ENCODE results near the gene PDIA4. TPM values are rescaled to one million over a fixed set of nuclear protein-coding genes. Genes with fewer than 3 reads are reported as not detected.

The PDIA4 gene
- total RNA-seq, 4 donors from 2014 or later = 48.6 to 61.8 (median 57.4) TPM

DNA sequence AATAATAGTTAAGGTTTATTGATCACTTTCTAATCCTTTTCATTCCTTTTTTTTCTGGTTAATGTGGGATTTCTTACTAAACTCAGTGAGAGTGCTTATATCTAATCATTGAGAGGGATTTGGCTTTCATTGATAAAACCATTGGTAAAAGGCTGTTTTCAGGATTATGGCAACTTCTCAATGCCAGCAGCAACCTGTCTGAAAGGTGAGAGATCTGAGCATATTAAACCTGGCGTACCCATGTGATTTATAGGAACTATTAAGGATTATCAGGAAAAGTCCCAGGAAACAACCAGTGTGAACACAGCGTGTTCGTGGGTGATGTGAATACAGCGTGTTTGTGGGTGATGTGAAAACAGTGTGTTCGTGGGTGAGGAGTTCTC lies 65.9 kb downstream of the PDIA4 start:
- 9% methylated on average over 5 of the region's 5 CpGs for WGBS
- Histone ChIP-seq H3K36me3 (no peaks in the 10 kb centered on the region), H3K9me3 (no peaks in the 10 kb centered on the region), H3K4me1 (peaks cover 14% of the 10 kb centered on the region), H3K4me3 (peak overlapping the region; percentile 56), H3K27me3 (no peaks in the 10 kb centered on the region), H3K27ac (no peak overlapping the region)
- TF ChIP-seq EP300 (IDR thresholded peaks at IDR 0.05) = no peak
- no peak for TF ChIP-seq POLR2A (IDR thresholded peaks at IDR 0.05)
- TF ChIP-seq, protein P1, sequence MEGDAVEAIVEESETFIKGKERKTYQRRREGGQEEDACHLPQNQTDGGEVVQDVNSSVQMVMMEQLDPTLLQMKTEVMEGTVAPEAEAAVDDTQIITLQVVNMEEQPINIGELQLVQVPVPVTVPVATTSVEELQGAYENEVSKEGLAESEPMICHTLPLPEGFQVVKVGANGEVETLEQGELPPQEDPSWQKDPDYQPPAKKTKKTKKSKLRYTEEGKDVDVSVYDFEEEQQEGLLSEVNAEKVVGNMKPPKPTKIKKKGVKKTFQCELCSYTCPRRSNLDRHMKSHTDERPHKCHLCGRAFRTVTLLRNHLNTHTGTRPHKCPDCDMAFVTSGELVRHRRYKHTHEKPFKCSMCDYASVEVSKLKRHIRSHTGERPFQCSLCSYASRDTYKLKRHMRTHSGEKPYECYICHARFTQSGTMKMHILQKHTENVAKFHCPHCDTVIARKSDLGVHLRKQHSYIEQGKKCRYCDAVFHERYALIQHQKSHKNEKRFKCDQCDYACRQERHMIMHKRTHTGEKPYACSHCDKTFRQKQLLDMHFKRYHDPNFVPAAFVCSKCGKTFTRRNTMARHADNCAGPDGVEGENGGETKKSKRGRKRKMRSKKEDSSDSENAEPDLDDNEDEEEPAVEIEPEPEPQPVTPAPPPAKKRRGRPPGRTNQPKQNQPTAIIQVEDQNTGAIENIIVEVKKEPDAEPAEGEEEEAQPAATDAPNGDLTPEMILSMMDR (IDR thresholded peaks at IDR 0.05) = no peak
- TF ChIP-seq POLR2AphosphoS5 (IDR thresholded peaks at IDR 0.05) = no peak
- no peak for DNase-seq (ENCODE audit: low spot score in 2 of 2)

DNA sequence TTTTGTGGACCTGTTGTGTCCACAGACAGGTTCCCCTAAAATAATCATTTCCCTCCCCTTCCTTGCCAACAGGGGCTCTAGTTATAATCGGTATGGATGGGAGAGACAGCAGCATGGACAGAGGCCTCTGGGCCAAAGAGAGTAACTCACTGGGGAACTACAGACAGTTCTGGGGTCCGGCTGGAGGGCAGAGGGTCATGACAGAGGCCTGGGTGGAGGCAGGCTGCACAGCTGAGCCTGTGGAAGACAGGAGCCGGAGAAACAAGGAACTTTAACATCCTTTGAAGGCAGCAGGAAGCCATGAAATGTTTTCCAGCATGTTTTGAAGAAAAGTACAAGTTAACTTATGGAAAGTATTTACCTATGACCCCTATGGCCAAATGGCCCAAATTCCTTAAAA lies 68.6 kb downstream of the PDIA4 start:
- no peaks in the 10 kb centered on the region for H3K27me3 ChIP-seq
- no peak overlapping the region for H3K27ac ChIP-seq
- no peak for DNase-seq (ENCODE audit: low spot score in 2 of 2)
- no peak overlapping the region for H3K4me3 ChIP-seq
- H3K36me3 ChIP-seq = no peaks in the 10 kb centered on the region
- H3K9me3 ChIP-seq = no peaks in the 10 kb centered on the region
- 86% methylated on average over 3 of the region's 3 CpGs for WGBS
- no peak for TF ChIP-seq EP300 (IDR thresholded peaks at IDR 0.05)
- TF ChIP-seq POLR2AphosphoS5 (IDR thresholded peaks at IDR 0.05) = no peak
- TF ChIP-seq, protein P1 (IDR thresholded peaks at IDR 0.05) = no peak
- no peak for TF ChIP-seq POLR2A (IDR thresholded peaks at IDR 0.05)
- peaks cover 14% of the 10 kb centered on the region for H3K4me1 ChIP-seq

DNA sequence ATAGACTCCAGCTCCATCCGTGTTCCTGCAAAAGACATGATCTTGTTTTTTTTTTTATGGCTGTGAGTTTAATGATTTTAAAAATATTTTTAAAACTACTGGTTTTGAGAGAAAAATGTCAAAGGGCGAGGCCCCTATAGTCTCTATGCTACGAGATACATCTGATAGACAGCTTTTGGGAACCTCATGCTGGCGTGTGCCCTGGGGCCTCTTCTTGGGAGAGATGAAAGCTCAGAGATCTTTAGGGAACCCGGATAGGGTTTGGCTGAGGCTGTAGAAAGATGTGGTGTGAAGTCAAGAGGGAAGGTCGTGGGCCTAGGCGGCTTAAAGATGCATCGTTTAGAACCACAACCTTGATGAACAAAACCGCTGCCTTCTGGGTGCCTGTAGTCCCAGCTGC lies 70.2 kb downstream of the PDIA4 start:
- Histone ChIP-seq H3K36me3 (no peaks in the 10 kb centered on the region), H3K4me3 (no peak overlapping the region), H3K9me3 (no peaks in the 10 kb centered on the region), H3K27ac (no peak overlapping the region), H3K27me3 (no peaks in the 10 kb centered on the region), H3K4me1 (peaks cover 5% of the 10 kb centered on the region)
- WGBS = 78% methylated on average over 9 of the region's 9 CpGs
- TF ChIP-seq EP300 (IDR thresholded peaks at IDR 0.05) = no peak
- TF ChIP-seq POLR2A (IDR thresholded peaks at IDR 0.05) = no peak
- no peak for TF ChIP-seq POLR2AphosphoS5 (IDR thresholded peaks at IDR 0.05)
- TF ChIP-seq, protein P1 (IDR thresholded peaks at IDR 0.05) = no peak
- DNase-seq (ENCODE audit: low spot score in 2 of 2) = no peak

DNA sequence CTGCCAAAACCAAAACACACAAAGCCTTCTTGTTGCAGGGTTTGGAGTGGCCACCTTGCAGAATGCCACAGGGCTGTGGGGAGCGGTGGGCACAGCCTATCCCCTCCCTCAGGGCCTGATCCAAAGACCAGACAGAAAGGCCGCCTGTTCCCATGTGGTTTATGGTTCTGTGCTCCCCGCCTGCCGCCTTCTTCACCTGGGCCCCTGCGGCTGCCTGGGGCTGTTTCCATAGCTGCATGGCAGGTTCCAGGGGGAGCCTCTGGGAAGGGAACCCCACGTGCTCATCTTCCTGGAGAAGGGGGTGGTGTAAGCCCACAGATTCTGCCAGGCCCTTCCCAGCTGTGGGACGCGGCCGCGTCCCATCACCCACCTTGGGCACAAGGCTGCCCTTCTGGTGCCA lies 73.5 kb downstream of the PDIA4 start:
- Histone ChIP-seq H3K4me3 (no peak overlapping the region), H3K9me3 (no peaks in the 10 kb centered on the region), H3K27me3 (no peaks in the 10 kb centered on the region), H3K4me1 (peaks cover 5% of the 10 kb centered on the region), H3K36me3 (no peaks in the 10 kb centered on the region), H3K27ac (no peak overlapping the region)
- TF ChIP-seq EP300 (IDR thresholded peaks at IDR 0.05) (no peak), POLR2A (IDR thresholded peaks at IDR 0.05) (no peak), POLR2AphosphoS5 (IDR thresholded peaks at IDR 0.05) (no peak)
- TF ChIP-seq, protein P1 (IDR thresholded peaks at IDR 0.05) = no peak
- DNase-seq (ENCODE audit: low spot score in 2 of 2) = no peak
- WGBS = 38% methylated on average over 7 of the region's 10 CpGs

DNA sequence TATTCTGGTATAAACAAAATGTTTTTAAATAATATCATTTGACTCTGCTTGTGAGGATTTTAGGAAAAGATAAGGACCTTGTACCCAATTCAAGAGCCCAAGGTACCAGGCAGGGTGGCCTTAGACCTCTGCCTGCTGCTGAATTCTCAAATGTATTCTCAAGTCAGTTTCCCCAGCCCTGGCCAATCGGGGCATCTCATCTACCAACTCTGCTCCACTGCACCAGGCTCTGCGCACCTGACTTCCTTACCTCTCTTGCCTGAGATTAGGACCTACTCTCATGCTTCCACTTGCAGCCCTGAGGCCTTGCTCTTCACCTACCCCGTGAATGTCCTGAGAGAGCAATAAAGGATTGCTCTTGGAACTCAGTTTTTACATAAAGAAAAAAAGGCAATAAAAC lies 74.6 kb downstream of the PDIA4 start:
- WGBS = 79% methylated on average over 3 of the region's 3 CpGs
- Histone ChIP-seq H3K4me1 (peaks cover 5% of the 10 kb centered on the region), H3K27me3 (no peaks in the 10 kb centered on the region), H3K36me3 (no peaks in the 10 kb centered on the region), H3K27ac (no peak overlapping the region), H3K9me3 (no peaks in the 10 kb centered on the region), H3K4me3 (no peak overlapping the region)
- no peak for DNase-seq (ENCODE audit: low spot score in 2 of 2)
- TF ChIP-seq, protein P1 (IDR thresholded peaks at IDR 0.05) = no peak
- TF ChIP-seq EP300 (IDR thresholded peaks at IDR 0.05) = no peak
- no peak for TF ChIP-seq POLR2A (IDR thresholded peaks at IDR 0.05)
- TF ChIP-seq POLR2AphosphoS5 (IDR thresholded peaks at IDR 0.05) = no peak

Other genes starting within 250 kb of the PDIA4 start
- 10 to 100 TPM in 1 of 4 donors, 1 to 10 TPM in 3; 6.8 to 22.4 (median 8.2) TPM for gene EZH2, start 144.2 kb downstream of the PDIA4 start, total RNA-seq
- 10 to 100 TPM in 2 of 4 donors, 1 to 10 TPM in 2; 6.8 to 11.8 (median 10.3) TPM for gene ZNF786, start 62.2 kb upstream of the PDIA4 start, total RNA-seq
- 1 to 10 TPM; 2.6 to 5.9 (median 3.7) TPM for gene ZNF425, start 97.8 kb upstream of the PDIA4 start, total RNA-seq
- gene ZNF398, start 118.9 kb upstream of the PDIA4 start, total RNA-seq = 10 to 100 TPM; 25.7 to 50.4 (median 33.9) TPM
- gene ZNF282, start 167.0 kb upstream of the PDIA4 start, total RNA-seq = 10 to 100 TPM; 20.6 to 47.5 (median 29.8) TPM
- gene ZNF212, start 211.1 kb upstream of the PDIA4 start, total RNA-seq = 10 to 100 TPM in 2 of 4 donors, 1 to 10 TPM in 2; 7.1 to 17.9 (median 9.9) TPM
- gene ZNF783, start 233.7 kb upstream of the PDIA4 start, total RNA-seq = 10 to 100 TPM in 3 of 4 donors, 1 to 10 TPM in 1; 9.9 to 20.8 (median 14.4) TPM